ENCODE data around the gene CRB1. TPM values are rescaled to one million over a fixed set of nuclear protein-coding genes. Genes with fewer than 3 reads are reported as not detected.

The CRB1 gene
- polyA plus RNA-seq (2.3 and 4.8 TPM in 2 replicates), polyA minus RNA-seq (9.5 and 11.7 TPM in 2 replicates)

- Histone ChIP-seq H3K9me3 (ENCODE audit: low read length) (no peaks in the 10 kb centered on the region), H2AFZ (ENCODE audit: low read depth, low read length) (no peak within 1 kb of the TSS), H3K4me2 (ENCODE audit: low read length) (peak within 1 kb of the TSS; percentile 95), H3K9me2 (ENCODE audit: insufficient read depth, low read length) (no peaks in the 10 kb centered on the region), H4K20me1 (ENCODE audit: insufficient read depth) (no peaks in the 10 kb centered on the region), H3K27ac (ENCODE audit: low read length) (peak within 1 kb of the TSS; percentile 47), H3K36me3 (ENCODE audit: insufficient read depth, low read length) (no peaks in the 10 kb centered on the region), H3K9ac (ENCODE audit: low read length) (peak within 1 kb of the TSS; percentile 19), H3K4me3 (ENCODE audit: low read length) (peak within 1 kb of the TSS; percentile 60), H3K79me2 (replicated peaks; ENCODE audit: insufficient read depth, low read length) (peaks cover 11% of the 10 kb centered on the region), H3K27me3 (ENCODE audit: insufficient read depth, low read depth, low read length) (no peaks in the 10 kb centered on the region), H3F3A (ENCODE audit: insufficient read depth, low read length, poor library complexity, severe bottlenecking) (no peaks in the 10 kb centered on the region)
- no peak for TF ChIP-seq MXI1 (conservative IDR thresholded peaks at IDR 0.05; ENCODE audit: poor library complexity, severe bottlenecking)
- no peak for TF ChIP-seq SMC3 (conservative IDR thresholded peaks at IDR 0.05; ENCODE audit: poor library complexity)
- no peak for TF ChIP-seq POLR2AphosphoS5 (IDR thresholded peaks at IDR 0.05)
- TF ChIP-seq EZH2 (IDR thresholded peaks at IDR 0.05; ENCODE audit: borderline replicate concordance, insufficient read depth, low read length, poor library complexity, severe bottlenecking), result no peak
- TF ChIP-seq, protein P1, sequence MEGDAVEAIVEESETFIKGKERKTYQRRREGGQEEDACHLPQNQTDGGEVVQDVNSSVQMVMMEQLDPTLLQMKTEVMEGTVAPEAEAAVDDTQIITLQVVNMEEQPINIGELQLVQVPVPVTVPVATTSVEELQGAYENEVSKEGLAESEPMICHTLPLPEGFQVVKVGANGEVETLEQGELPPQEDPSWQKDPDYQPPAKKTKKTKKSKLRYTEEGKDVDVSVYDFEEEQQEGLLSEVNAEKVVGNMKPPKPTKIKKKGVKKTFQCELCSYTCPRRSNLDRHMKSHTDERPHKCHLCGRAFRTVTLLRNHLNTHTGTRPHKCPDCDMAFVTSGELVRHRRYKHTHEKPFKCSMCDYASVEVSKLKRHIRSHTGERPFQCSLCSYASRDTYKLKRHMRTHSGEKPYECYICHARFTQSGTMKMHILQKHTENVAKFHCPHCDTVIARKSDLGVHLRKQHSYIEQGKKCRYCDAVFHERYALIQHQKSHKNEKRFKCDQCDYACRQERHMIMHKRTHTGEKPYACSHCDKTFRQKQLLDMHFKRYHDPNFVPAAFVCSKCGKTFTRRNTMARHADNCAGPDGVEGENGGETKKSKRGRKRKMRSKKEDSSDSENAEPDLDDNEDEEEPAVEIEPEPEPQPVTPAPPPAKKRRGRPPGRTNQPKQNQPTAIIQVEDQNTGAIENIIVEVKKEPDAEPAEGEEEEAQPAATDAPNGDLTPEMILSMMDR (IDR thresholded peaks at IDR 0.05; ENCODE audit: poor library complexity, severe bottlenecking), result no peak
- TF ChIP-seq TAF1 (IDR thresholded peaks at IDR 0.05; ENCODE audit: low read depth), result no peak
- no peak for TF ChIP-seq RAD21 (conservative IDR thresholded peaks at IDR 0.05)
- no peak for TF ChIP-seq REST (IDR thresholded peaks at IDR 0.05; ENCODE audit: borderline replicate concordance)
- no peak for TF ChIP-seq EP300 (conservative IDR thresholded peaks at IDR 0.05; ENCODE audit: poor library complexity, severe bottlenecking)
Observed at GRCh38 chr1:197268012-197268411, at the start of gene CRB1. Gene CRB1, plus strand, starts transcription at chr1:197268252. Its CDS starts 161 bp downstream, at chr1:197268413.

DNA sequence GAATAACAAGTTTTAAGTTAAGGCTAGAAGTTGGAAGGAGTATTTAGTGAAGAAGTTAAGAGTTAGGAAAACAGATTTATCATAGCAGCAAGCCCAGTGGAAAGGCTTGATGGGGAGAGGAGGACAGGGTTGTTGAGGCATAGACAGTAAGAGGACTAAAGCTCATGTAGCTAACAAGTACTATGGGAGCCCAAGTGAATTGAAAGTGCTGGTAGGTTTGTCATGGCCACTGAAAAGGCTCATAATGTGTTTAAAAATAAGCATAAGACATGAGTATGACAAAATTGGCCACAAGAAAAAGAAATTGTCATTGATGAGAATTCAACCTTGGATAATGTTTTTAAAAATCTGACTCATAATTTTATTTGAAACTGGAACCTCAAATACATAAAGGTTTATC is 49.2 kb upstream of the CRB1 start:
- H3K79me2 ChIP-seq (replicated peaks; ENCODE audit: insufficient read depth, low read length), result no peaks in the 10 kb centered on the region
- no peak overlapping the region for H3K4me3 ChIP-seq (ENCODE audit: low read length)
- no peak overlapping the region for H2AFZ ChIP-seq (ENCODE audit: low read depth, low read length)
- H3K36me3 ChIP-seq (ENCODE audit: insufficient read depth, low read length), result no peaks in the 10 kb centered on the region
- no peaks in the 10 kb centered on the region for H4K20me1 ChIP-seq (ENCODE audit: insufficient read depth)
- no peaks in the 10 kb centered on the region for H3K9me2 ChIP-seq (ENCODE audit: insufficient read depth, low read length)
- no peak for TF ChIP-seq MXI1 (conservative IDR thresholded peaks at IDR 0.05; ENCODE audit: poor library complexity, severe bottlenecking)
- TF ChIP-seq TAF1 (IDR thresholded peaks at IDR 0.05; ENCODE audit: low read depth), result no peak
- no peak for TF ChIP-seq EZH2 (IDR thresholded peaks at IDR 0.05; ENCODE audit: borderline replicate concordance, insufficient read depth, low read length, poor library complexity, severe bottlenecking)
- TF ChIP-seq, protein P1 (IDR thresholded peaks at IDR 0.05; ENCODE audit: poor library complexity, severe bottlenecking), result no peak
- no peak for TF ChIP-seq EP300 (conservative IDR thresholded peaks at IDR 0.05; ENCODE audit: poor library complexity, severe bottlenecking)
- TF ChIP-seq SMC3 (conservative IDR thresholded peaks at IDR 0.05; ENCODE audit: poor library complexity), result no peak
- no peak for TF ChIP-seq RAD21 (conservative IDR thresholded peaks at IDR 0.05)
- H3K27me3 ChIP-seq (ENCODE audit: insufficient read depth, low read depth, low read length), result no peaks in the 10 kb centered on the region
- no peak overlapping the region for H3K4me2 ChIP-seq (ENCODE audit: low read length)
- no peaks in the 10 kb centered on the region for H3F3A ChIP-seq (ENCODE audit: insufficient read depth, low read length, poor library complexity, severe bottlenecking)
- no peak overlapping the region for H3K9ac ChIP-seq (ENCODE audit: low read length)
- no peak overlapping the region for H3K27ac ChIP-seq (ENCODE audit: low read length)
- peaks cover 4% of the 10 kb centered on the region for H3K9me3 ChIP-seq (ENCODE audit: low read length)

All from neural cell (in vitro differentiated cells).